ENCODE data around the gene PRPF6.

The PRPF6 gene

GRCh38 chr20:63956664-63957003, 24.3 kb upstream of the PRPF6 start:
- no peak for TF ChIP-seq CTCF (IDR thresholded peaks at IDR 0.05)

GRCh38 chr20:63957004-63957689, 23.8 kb upstream of the PRPF6 start:
- no peak for TF ChIP-seq CTCF (IDR thresholded peaks at IDR 0.05)

- TF ChIP-seq CTCF (IDR thresholded peaks at IDR 0.05), result no peak
Measured at GRCh38 chr20:63957690-63958441, 23.1 kb upstream of the PRPF6 start.

- no peak for TF ChIP-seq CTCF (IDR thresholded peaks at IDR 0.05)
Measured at GRCh38 chr20:63958471-63958870, 22.5 kb upstream of the PRPF6 start.

GRCh38 chr20:63958964-63959698, 21.8 kb upstream of the PRPF6 start:
- no peak for TF ChIP-seq CTCF (IDR thresholded peaks at IDR 0.05)

- TF ChIP-seq CTCF (IDR thresholded peaks at IDR 0.05), result no peak
Measured at GRCh38 chr20:63959699-63960075, 21.2 kb upstream of the PRPF6 start.

GRCh38 chr20:63961664-63962425, 19.1 kb upstream of the PRPF6 start:
- no peak for TF ChIP-seq CTCF (IDR thresholded peaks at IDR 0.05)
